ENCODE measurements around the gene STK38L. TPM values are rescaled to one million over a fixed set of nuclear protein-coding genes. Genes with fewer than 3 reads are reported as not detected.

Gene STK38L
- total and polyA plus RNA-seq, 7 experiments from 2014 or later, result 7.2 to 22.8 (median 19.4) TPM

- Histone ChIP-seq H3K27me3 (ENCODE audit: control insufficient read depth in 2 of 2, insufficient read depth in 2 of 2, low read length in 2 of 2) (no peaks in the 10 kb centered on the region), H3K4me3 (ENCODE audit: low read length) (no peak overlapping the region), H3K27ac (ENCODE audit: low read depth, low read length) (no peak overlapping the region), H3K9me3 (ENCODE audit: control insufficient read depth in 2 of 3, low read length in 3 of 3) (no peaks in the 10 kb centered on the region), H3K36me3 (ENCODE audit: control insufficient read depth in 2 of 3, insufficient read depth in 3 of 3, low read length in 3 of 3) (no peaks in the 10 kb centered on the region), H3K4me1 (ENCODE audit: control insufficient read depth in 2 of 2, insufficient read depth in 2 of 2, low read length in 2 of 2) (no peaks in the 10 kb centered on the region)
- DNase-seq, result no peak
- ATAC-seq, result no peak
- intact Hi-C loops (cut with micrococcal nuclease), result no loop called here
- ChIA-PET POLR2A (no interaction called here), CTCF (no interaction called here)
- Mint-ChIP-seq H3K27ac (no peak overlapping the region), H3K4me3 (no peak overlapping the region), H3K27me3 (no peaks in the 10 kb centered on the region), H3K9me3 (no peaks in the 10 kb centered on the region), H3K4me1 (peaks cover 2 to 17% (median 7%) of the 10 kb centered on the region in 7 donors), H3K36me3 (peaks cover 0 to 6% (median 3%) of the 10 kb centered on the region in 5 donors)
Measured at GRCh38 chr12:27292718-27293117, 48.6 kb downstream of the STK38L start.

- Histone ChIP-seq H3K27me3 (ENCODE audit: control insufficient read depth in 2 of 2, insufficient read depth in 2 of 2, low read length in 2 of 2) (no peaks in the 10 kb centered on the region), H3K4me3 (ENCODE audit: low read length) (no peak overlapping the region), H3K27ac (ENCODE audit: low read depth, low read length) (no peak overlapping the region), H3K9me3 (ENCODE audit: control insufficient read depth in 2 of 3, low read length in 3 of 3) (no peaks in the 10 kb centered on the region), H3K4me1 (ENCODE audit: control insufficient read depth in 2 of 2, insufficient read depth in 2 of 2, low read length in 2 of 2) (no peaks in the 10 kb centered on the region), H3K36me3 (ENCODE audit: control insufficient read depth in 2 of 3, insufficient read depth in 3 of 3, low read length in 3 of 3) (peaks cover 0 to 7% (median 0%) of the 10 kb centered on the region in 3 experiments)
- ChIA-PET CTCF (no interaction called here), POLR2A (no interaction called here)
- intact Hi-C loops (cut with micrococcal nuclease), result no loop called here
- Mint-ChIP-seq H3K27ac (peak overlapping the region in 1 of 9 donors; percentile 37), H3K4me1 (peaks cover 2 to 17% (median 7%) of the 10 kb centered on the region in 7 donors), H3K27me3 (no peaks in the 10 kb centered on the region), H3K9me3 (no peaks in the 10 kb centered on the region), H3K36me3 (peaks cover 0 to 11% (median 4%) of the 10 kb centered on the region in 5 donors), H3K4me3 (no peak overlapping the region)
- DNase-seq, result no peak
- no peak for ATAC-seq
Measured at GRCh38 chr12:27293463-27293862, 49.4 kb downstream of the STK38L start.

GRCh38 chr12:27296674-27297073 is 52.6 kb downstream of the STK38L start:
- DNase-seq, result no peak
- Histone ChIP-seq H3K4me1 (ENCODE audit: control insufficient read depth in 2 of 2, insufficient read depth in 2 of 2, low read length in 2 of 2) (no peaks in the 10 kb centered on the region), H3K4me3 (ENCODE audit: low read length) (no peak overlapping the region), H3K36me3 (ENCODE audit: control insufficient read depth in 2 of 3, insufficient read depth in 3 of 3, low read length in 3 of 3) (peaks cover 0 to 13% (median 0%) of the 10 kb centered on the region in 3 experiments), H3K9me3 (ENCODE audit: control insufficient read depth in 2 of 3, low read length in 3 of 3) (no peaks in the 10 kb centered on the region), H3K27me3 (ENCODE audit: control insufficient read depth in 2 of 2, insufficient read depth in 2 of 2, low read length in 2 of 2) (no peaks in the 10 kb centered on the region), H3K27ac (ENCODE audit: low read depth, low read length) (no peak overlapping the region)
- POLR2A ChIA-PET, result no interaction called here
- Mint-ChIP-seq H3K4me1 (peaks cover 0 to 12% (median 0%) of the 10 kb centered on the region in 7 donors), H3K4me3 (no peak overlapping the region), H3K36me3 (peaks cover 6 to 17% (median 14%) of the 10 kb centered on the region in 5 donors), H3K27ac (peak overlapping the region in 1 of 9 donors; percentile 8), H3K27me3 (no peaks in the 10 kb centered on the region), H3K9me3 (no peaks in the 10 kb centered on the region)
- ATAC-seq, result no peak
- CTCF ChIA-PET, result no interaction called here
- intact Hi-C loops (cut with micrococcal nuclease), result no loop called here

GRCh38 chr12:27297566-27297965 is 53.5 kb downstream of the STK38L start:
- Histone ChIP-seq H3K9me3 (ENCODE audit: control insufficient read depth in 2 of 3, low read length in 3 of 3) (no peaks in the 10 kb centered on the region), H3K4me3 (ENCODE audit: low read length) (no peak overlapping the region), H3K36me3 (ENCODE audit: control insufficient read depth in 2 of 3, insufficient read depth in 3 of 3, low read length in 3 of 3) (peaks cover 0 to 13% (median 0%) of the 10 kb centered on the region in 3 experiments), H3K4me1 (ENCODE audit: control insufficient read depth in 2 of 2, insufficient read depth in 2 of 2, low read length in 2 of 2) (no peaks in the 10 kb centered on the region), H3K27ac (ENCODE audit: low read depth, low read length) (no peak overlapping the region), H3K27me3 (ENCODE audit: control insufficient read depth in 2 of 2, insufficient read depth in 2 of 2, low read length in 2 of 2) (no peaks in the 10 kb centered on the region)
- Mint-ChIP-seq H3K27ac (peak overlapping the region in 1 of 9 donors; percentile 65), H3K4me3 (no peak overlapping the region), H3K27me3 (no peaks in the 10 kb centered on the region), H3K4me1 (peaks cover 0 to 12% (median 0%) of the 10 kb centered on the region in 7 donors), H3K36me3 (peaks cover 6 to 17% (median 14%) of the 10 kb centered on the region in 5 donors), H3K9me3 (no peaks in the 10 kb centered on the region)
- no peak for DNase-seq
- no peak for ATAC-seq
- intact Hi-C loops (cut with micrococcal nuclease), result no loop called here
- ChIA-PET CTCF (no interaction called here), POLR2A (no interaction called here)

- DNase-seq, result no peak
- H3K4me3 ChIP-seq (ENCODE audit: low read length), result no peak overlapping the region
- no peak for ATAC-seq
- ChIA-PET POLR2A (no interaction called here), CTCF (no interaction called here)
- intact Hi-C loops (cut with micrococcal nuclease), result no loop called here
- Mint-ChIP-seq H3K36me3 (peaks cover 11 to 23% (median 14%) of the 10 kb centered on the region in 5 donors), H3K27me3 (no peaks in the 10 kb centered on the region), H3K4me1 (peaks cover 0 to 6% (median 0%) of the 10 kb centered on the region in 7 donors), H3K4me3 (no peak overlapping the region), H3K9me3 (no peaks in the 10 kb centered on the region), H3K27ac (peak overlapping the region in 3 of 9 donors; percentile 31 to 65 (median 40))
- no peaks in the 10 kb centered on the region for H3K4me1 ChIP-seq (ENCODE audit: control insufficient read depth in 2 of 2, insufficient read depth in 2 of 2, low read length in 2 of 2)
- no peaks in the 10 kb centered on the region for H3K9me3 ChIP-seq (ENCODE audit: control insufficient read depth in 2 of 3, low read length in 3 of 3)
- peaks cover 0 to 17% (median 0%) of the 10 kb centered on the region in 3 experiments for H3K36me3 ChIP-seq (ENCODE audit: control insufficient read depth in 2 of 3, insufficient read depth in 3 of 3, low read length in 3 of 3)
- no peak overlapping the region for H3K27ac ChIP-seq (ENCODE audit: low read depth, low read length)
- H3K27me3 ChIP-seq (ENCODE audit: control insufficient read depth in 2 of 2, insufficient read depth in 2 of 2, low read length in 2 of 2), result no peaks in the 10 kb centered on the region
Measured at GRCh38 chr12:27299102-27299501, 55.0 kb downstream of the STK38L start.

GRCh38 chr12:27300226-27300625 is 56.1 kb downstream of the STK38L start:
- peak overlapping the region in 2 of 9 donors; percentile 26 to 52 for H3K27ac Mint-ChIP-seq
- H3K27me3 Mint-ChIP-seq, result no peaks in the 10 kb centered on the region
- no peak overlapping the region for H3K27ac ChIP-seq (ENCODE audit: low read depth, low read length)
- no peaks in the 10 kb centered on the region for H3K9me3 ChIP-seq (ENCODE audit: control insufficient read depth in 2 of 3, low read length in 3 of 3)
- H3K4me1 Mint-ChIP-seq, result peaks cover 0 to 6% (median 0%) of the 10 kb centered on the region in 7 donors
- ATAC-seq (no peak), DNase-seq (no peak)
- intact Hi-C loops (cut with micrococcal nuclease), result no loop called here
- peaks cover 0 to 17% (median 0%) of the 10 kb centered on the region in 3 experiments for H3K36me3 ChIP-seq (ENCODE audit: control insufficient read depth in 2 of 3, insufficient read depth in 3 of 3, low read length in 3 of 3)
- peaks cover 11 to 20% (median 13%) of the 10 kb centered on the region in 5 donors for H3K36me3 Mint-ChIP-seq
- no peaks in the 10 kb centered on the region for H3K4me1 ChIP-seq (ENCODE audit: control insufficient read depth in 2 of 2, insufficient read depth in 2 of 2, low read length in 2 of 2)
- POLR2A ChIA-PET, result no interaction called here
- no peak overlapping the region for H3K4me3 ChIP-seq (ENCODE audit: low read length)
- no peak overlapping the region for H3K4me3 Mint-ChIP-seq
- no peaks in the 10 kb centered on the region for H3K9me3 Mint-ChIP-seq
- CTCF ChIA-PET, result interaction anchor here (0.6 kb wide), 1 partner anchor 539 kb away, joined by 3 read pairs; no protein-coding TSS in a partner anchor
- H3K27me3 ChIP-seq (ENCODE audit: control insufficient read depth in 2 of 2, insufficient read depth in 2 of 2, low read length in 2 of 2), result no peaks in the 10 kb centered on the region

Measured in naive thymus-derived CD4-positive, alpha-beta T cell (primary cell).